Omental fat pad (tissue), 4 donors: ENCODE measurements around the gene GPR87. TPM values are rescaled to one million over a fixed set of nuclear protein-coding genes. Genes with fewer than 3 reads are reported as not detected.

Experiments used
- ATAC-seq: fragments of 150-250 bp; one replicate; pipeline ENCODE4 v1.9.1; 2016; ENCODE audit warnings: mild to moderate bottlenecking, moderate library complexity; ENCODE audit not compliant: low FRiP score
- DNase-seq: peaks from one replicate; pipeline ENCODE4 v3.0.0-alpha.2; 2019; ENCODE audit warnings: low spot score
- total RNA-seq, 4 donors: library from RNA; depleted of rRNA; stranded (reverse); fragments of >200 nt; gene quantifications; one replicate each; pipeline ENCODE4 v1.1.0, GENCODE V29; 2016
- TF ChIP-seq, protein P1 (sequence below), 3 donors: fragments of 450-650 bp; IDR thresholded peaks; one replicate each; pipeline ENCODE4 v1.5.1; 2016 to 2017; ENCODE audit warnings: antibody characterized with exemption in 3 of 3, mild to moderate bottlenecking in 3 of 3, moderate library complexity in 2 of 3

Gene GPR87
- total RNA-seq, 4 donors from 2014 or later = not detected

DNA sequence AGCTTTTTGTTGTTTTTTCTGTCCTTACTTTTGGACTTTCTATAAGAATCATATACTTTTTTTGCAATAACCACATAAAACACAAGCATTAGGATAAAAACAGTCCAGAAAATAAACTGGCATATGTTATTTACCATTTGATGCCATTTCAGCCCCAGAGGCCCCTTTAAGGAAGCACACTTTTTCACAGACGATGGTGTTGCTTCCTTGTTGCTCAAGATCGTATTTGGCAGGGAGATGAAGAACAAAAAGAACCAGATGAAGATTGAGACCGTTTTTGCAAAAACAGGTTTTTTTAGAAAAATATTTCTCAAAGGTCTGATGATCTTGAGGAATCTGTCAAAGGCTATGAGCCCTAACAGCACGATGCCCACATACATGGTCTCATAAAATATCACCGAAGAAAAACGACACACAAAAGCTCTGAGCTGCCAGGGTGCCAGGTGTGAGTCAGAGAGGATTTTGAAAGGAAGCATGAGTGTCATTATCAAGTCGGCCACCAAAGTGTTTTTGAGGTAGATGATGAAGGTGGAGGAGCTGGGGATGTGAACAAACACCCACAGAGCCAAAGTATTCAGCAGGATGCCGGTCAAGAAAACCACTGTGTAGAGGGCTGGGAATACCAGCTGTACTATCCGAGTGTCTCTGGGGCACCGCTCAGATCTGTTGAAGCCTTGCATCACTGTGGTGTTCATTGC lies 11.8 kb upstream of the GPR87 start:
- TF ChIP-seq, protein P1, sequence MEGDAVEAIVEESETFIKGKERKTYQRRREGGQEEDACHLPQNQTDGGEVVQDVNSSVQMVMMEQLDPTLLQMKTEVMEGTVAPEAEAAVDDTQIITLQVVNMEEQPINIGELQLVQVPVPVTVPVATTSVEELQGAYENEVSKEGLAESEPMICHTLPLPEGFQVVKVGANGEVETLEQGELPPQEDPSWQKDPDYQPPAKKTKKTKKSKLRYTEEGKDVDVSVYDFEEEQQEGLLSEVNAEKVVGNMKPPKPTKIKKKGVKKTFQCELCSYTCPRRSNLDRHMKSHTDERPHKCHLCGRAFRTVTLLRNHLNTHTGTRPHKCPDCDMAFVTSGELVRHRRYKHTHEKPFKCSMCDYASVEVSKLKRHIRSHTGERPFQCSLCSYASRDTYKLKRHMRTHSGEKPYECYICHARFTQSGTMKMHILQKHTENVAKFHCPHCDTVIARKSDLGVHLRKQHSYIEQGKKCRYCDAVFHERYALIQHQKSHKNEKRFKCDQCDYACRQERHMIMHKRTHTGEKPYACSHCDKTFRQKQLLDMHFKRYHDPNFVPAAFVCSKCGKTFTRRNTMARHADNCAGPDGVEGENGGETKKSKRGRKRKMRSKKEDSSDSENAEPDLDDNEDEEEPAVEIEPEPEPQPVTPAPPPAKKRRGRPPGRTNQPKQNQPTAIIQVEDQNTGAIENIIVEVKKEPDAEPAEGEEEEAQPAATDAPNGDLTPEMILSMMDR (IDR thresholded peaks at IDR 0.05) = no peak
- DNase-seq (no peak), ATAC-seq (peak; percentile 50)

DNA sequence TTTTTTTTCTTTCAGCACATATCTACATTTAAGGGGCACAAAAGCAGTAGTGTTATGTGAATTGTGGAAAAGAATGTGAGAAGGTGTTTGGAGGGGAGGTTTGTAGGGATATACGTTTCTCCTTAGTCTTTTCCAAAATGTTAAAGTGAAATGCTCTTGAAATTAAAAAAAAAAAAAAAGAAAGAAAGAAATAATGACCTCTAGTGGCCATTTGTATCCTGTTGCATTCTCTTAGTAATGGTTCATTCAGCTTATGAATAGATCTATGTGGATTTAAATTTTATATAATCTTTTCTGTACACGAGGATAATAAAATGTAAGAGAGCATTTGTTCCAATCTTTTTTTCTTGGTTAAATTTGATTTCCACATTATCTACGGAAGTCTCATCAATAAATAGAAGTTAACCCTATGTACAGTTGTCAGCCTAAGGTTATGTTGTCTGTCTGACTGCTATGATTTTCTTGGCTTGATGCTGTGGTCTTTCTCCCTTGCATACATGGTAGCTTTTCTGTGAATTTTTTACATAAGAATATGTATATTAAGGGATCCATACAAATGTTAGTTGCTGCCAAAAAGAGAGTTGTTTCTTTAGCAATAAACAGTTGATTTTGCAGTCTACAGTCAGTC lies 11.1 kb upstream of the GPR87 start:
- ATAC-seq (no peak), DNase-seq (no peak)
- TF ChIP-seq, protein P1 (IDR thresholded peaks at IDR 0.05) = no peak

DNA sequence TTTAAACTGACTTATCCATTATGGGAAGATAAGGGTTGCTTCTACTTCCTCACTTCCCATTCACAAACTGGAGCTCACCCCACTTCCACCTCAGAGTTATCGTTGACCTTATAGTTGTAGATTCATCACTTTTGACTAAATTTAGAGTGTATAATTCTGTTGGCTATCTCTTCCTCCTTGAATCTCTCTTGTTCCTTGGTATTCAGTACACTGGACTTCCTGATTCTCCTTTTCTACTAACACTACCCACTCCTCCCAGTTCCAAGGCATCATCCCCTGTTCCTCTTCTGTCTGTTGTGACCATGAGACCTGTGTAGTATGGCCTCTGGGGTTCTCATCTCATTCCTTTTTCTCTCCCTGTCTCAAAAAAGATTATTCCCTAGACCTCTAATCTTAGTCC lies 5.9 kb upstream of the GPR87 start:
- DNase-seq (no peak), ATAC-seq (no peak)
- TF ChIP-seq, protein P1 (IDR thresholded peaks at IDR 0.05) = no peak

DNA sequence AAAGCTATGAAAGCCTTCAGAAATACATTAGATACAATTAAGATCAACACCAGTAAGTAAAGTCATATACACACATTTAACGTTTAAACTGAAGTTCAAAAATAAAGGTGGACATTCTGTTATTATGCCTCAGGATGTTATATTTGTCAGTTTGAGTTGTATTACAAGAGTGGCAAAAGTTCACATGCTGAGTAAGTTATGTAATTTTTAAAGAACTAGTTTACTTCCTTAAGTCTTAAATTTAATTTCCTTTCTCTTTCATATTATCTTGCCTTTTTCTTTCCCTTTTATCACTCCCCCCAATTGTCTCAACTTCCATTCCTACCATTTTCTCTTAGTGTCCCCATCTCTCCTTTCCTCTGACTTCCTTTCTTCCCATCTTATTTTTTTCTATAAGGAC lies 4.9 kb upstream of the GPR87 start:
- no peak for ATAC-seq
- TF ChIP-seq, protein P1 (IDR thresholded peaks at IDR 0.05) = no peak
- DNase-seq = no peak

DNA sequence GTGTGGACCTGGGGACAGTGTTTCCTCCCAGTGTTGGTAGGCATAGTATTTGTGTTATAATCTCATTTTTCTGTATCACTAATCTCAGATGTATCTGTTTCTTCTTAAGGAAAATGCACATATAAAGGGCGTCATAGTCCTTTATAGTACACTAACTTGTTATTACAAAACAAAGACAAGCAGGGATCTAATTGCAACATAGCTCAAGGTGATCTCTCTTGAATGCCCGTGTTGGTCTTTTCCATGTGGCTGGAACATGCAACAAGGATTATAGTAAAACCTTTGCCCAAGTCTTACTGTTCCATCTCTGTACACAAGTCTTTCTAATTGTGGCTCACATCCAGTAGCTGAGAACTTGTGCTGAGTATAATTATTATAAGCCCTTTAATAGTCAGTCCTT lies 3.5 kb upstream of the GPR87 start:
- TF ChIP-seq, protein P1 (IDR thresholded peaks at IDR 0.05) = no peak
- ATAC-seq (no peak), DNase-seq (no peak)

DNA sequence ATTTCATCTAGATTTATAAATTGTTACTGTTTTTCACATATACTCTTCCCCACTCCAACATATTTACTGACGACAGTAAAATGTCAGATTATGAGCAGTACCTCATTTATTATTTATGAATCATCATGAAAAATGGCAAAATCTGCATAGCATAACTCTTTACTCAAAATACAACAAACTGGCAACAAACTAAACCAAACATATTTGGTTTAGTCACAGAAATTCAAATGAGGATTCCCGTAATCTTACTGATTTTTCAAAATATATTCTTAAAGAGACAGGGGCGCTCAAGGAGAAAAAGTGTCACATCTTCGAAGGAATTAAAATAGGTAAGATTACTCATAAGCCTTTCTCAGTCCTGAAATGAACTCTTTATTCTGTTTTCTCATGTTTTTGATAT lies 3.0 kb upstream of the GPR87 start:
- no peak for DNase-seq
- ATAC-seq = peak; percentile 64
- TF ChIP-seq, protein P1 (IDR thresholded peaks at IDR 0.05) = no peak

DNA sequence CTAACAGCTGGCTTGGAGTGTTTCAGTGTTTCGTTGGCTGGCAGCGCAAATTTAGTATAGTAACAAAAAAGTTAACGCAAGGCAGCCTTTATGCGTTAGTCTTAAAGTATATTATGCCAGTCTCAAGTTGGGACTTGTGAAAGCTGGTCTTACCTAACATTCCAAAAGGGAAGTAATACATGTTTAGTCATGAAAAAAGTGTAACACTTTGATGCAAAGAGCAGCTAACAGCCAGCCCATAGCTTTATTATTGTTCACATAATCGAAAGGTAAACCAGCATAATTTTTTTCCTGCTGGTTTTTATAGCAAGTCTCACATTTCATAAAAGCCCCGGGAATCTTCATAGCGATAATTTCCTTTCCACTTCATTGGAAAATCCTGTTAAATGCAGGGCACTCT lies 2.4 kb upstream of the GPR87 start:
- TF ChIP-seq, protein P1 (IDR thresholded peaks at IDR 0.05) = no peak
- DNase-seq (no peak), ATAC-seq (no peak)
